Left cardiac atrium (tissue), 4 donors: ENCODE data around the gene GPHN. TPM values are rescaled to one million over a fixed set of nuclear protein-coding genes. Genes with fewer than 3 reads are reported as not detected.
A peak's percentile ranks its signal among the peaks of the same experiment; 100 is the strongest.

Experiments used
- ATAC-seq, 2 donors: fragments of 200-7000 bp; cut with Tn5 transposase; one replicate each; pipeline ENCODE4 v1.9.1; 2020; ENCODE audit warnings: mild to moderate bottlenecking in 2 of 2, moderate library complexity in 2 of 2
- DNase-seq: peaks from one replicate; pipeline ENCODE4 v3.0.0-alpha.2; 2020
- intact Hi-C, 2 donors: fragments of 100-400 bp; cut with DNase I; formaldehyde crosslinking; loops; one replicate each; pipeline versions ENCODE4 v1.14.1 to v1.15.1; 2022 to 2023
- long read RNA-seq: library from polyadenylated mRNA; unstranded; transcript quantifications from one replicate; pipeline ENCODE4 v2.0.0, GENCODE V29; 2021
- total RNA-seq, 2 donors: library from RNA; stranded (reverse); fragmentation: NEBNext Ultra II Directional; extraction: Animal tissue kit (Norgen Biotek cat#: 25700); gene quantifications; one replicate each; pipeline ENCODE4 v1.2.1, GENCODE V29; 2021
- donor health status: DM: no; HTN: yes; CAD: no.
- donor health status: DM: no; HTN: yes; CAD: no; lungs with severe emphysema.
- donor health status: DM: yes; HTN: yes; CAD: no.
- donor health status: Dilated cardiomyopathy.

GPHN gene
- total RNA-seq = 10 to 100 TPM; 19.9 to 27.8 TPM
- long read RNA-seq, full-length matches to known transcripts = 15 of 23 reads
- long read RNA-seq, partial matches to known transcripts = 1 of 23 reads
- long read RNA-seq, other reads (novel, unspliced or antisense) = 7 of 23 reads

GRCh38 chr14:66507722-66508546 lies at the start of gene GPHN:
Gene GPHN (plus strand): TSS chr14:66508147.
- intact Hi-C loops = no loop called here
- peak; percentile 97 to 99 for ATAC-seq
- DNase-seq = peak; percentile 98

- intact Hi-C loops = no loop called here
- ATAC-seq = no peak
- no peak for DNase-seq
These were observed 48.3 kb upstream of the GPHN start for GRCh38 chr14:66459603-66460002.

GRCh38 chr14:66464261-66464660 lies 43.7 kb upstream of the GPHN start:
- no peak for DNase-seq
- intact Hi-C loops = no loop called here
- no peak for ATAC-seq

GRCh38 chr14:66468778-66469367 lies 39.1 kb upstream of the GPHN start:
- DNase-seq (no peak), ATAC-seq (no peak)
- intact Hi-C loops = no loop called here

- intact Hi-C loops = no loop called here
- ATAC-seq (no peak), DNase-seq (no peak)
These were observed 36.4 kb upstream of the GPHN start for GRCh38 chr14:66471584-66471983.

GRCh38 chr14:66472251-66472650 lies 35.7 kb upstream of the GPHN start:
- intact Hi-C loops = no loop called here
- DNase-seq (no peak), ATAC-seq (no peak)

GRCh38 chr14:66473223-66473622 lies 34.7 kb upstream of the GPHN start:
- no peak for DNase-seq
- intact Hi-C loops = no loop called here
- ATAC-seq = no peak

GRCh38 chr14:66476964-66477363 lies 31.0 kb upstream of the GPHN start:
- ATAC-seq = no peak

GRCh38 chr14:66477567-66477966 lies 30.4 kb upstream of the GPHN start:
- DNase-seq = no peak
- no peak for ATAC-seq
- intact Hi-C loops = no loop called here

More at GRCh38 chr14:66476964-66477363, 31.0 kb upstream of the GPHN start:
- no peak for DNase-seq
- intact Hi-C loops = no loop called here

- DNase-seq (no peak), ATAC-seq (no peak)
- intact Hi-C loops = no loop called here
These were observed 25.1 kb upstream of the GPHN start for GRCh38 chr14:66482873-66483272.

GRCh38 chr14:66483322-66483721 lies 24.6 kb upstream of the GPHN start:
- DNase-seq (no peak), ATAC-seq (peak; percentile 91 to 96)
- intact Hi-C loops = no loop called here

- DNase-seq = no peak
- intact Hi-C loops = no loop called here
- no peak for ATAC-seq
These were observed 22.9 kb upstream of the GPHN start for GRCh38 chr14:66485029-66485428.

- ATAC-seq (no peak), DNase-seq (no peak)
- intact Hi-C loops = no loop called here
These were observed 22.0 kb upstream of the GPHN start, which contains the start of gene CCDC196 for GRCh38 chr14:66485910-66486421. Gene CCDC196 (plus strand): TSS chr14:66486371. CDS start chr14:66486503, 132 bp downstream.

- DNase-seq (no peak), ATAC-seq (no peak)
- intact Hi-C loops = no loop called here
These were observed 20.8 kb upstream of the GPHN start for GRCh38 chr14:66487164-66487563.

GRCh38 chr14:66490143-66491111 lies 17.5 kb upstream of the GPHN start:
- DNase-seq (no peak), ATAC-seq (no peak)
- intact Hi-C loops = loop anchor here in 1 of 2 donors (10.0 kb wide), 1 partner anchor 174 kb away; no protein-coding TSS in a partner anchor

- ATAC-seq (no peak), DNase-seq (no peak)
- intact Hi-C loops = loop anchor here in 1 of 2 donors (10.0 kb wide), 1 partner anchor 171 kb away; no protein-coding TSS in a partner anchor
These were observed 14.2 kb upstream of the GPHN start for GRCh38 chr14:66493750-66494149.

GRCh38 chr14:66495218-66496098 lies 12.5 kb upstream of the GPHN start:
- ATAC-seq = peak; percentile 86 to 95
- DNase-seq = peak; percentile 28
- intact Hi-C loops = loop anchor here in 1 of 2 donors (10.0 kb wide), 1 partner anchor 169 kb away; no protein-coding TSS in a partner anchor
